Thoracic aorta (tissue), 2 donors: ENCODE results near the gene RAPGEF3. TPM values are rescaled to one million over a fixed set of nuclear protein-coding genes. Genes with fewer than 3 reads are reported as not detected.

Experiments
- ATAC-seq: fragments of 150-250 bp; one replicate; pipeline ENCODE4 v1.8.0; 2017; ENCODE audit warnings: low read depth; ENCODE audit not compliant: insufficient number of reproducible peaks, low FRiP score
- DNase-seq: peaks from one replicate; pipeline ENCODE4 v3.0.0-alpha.2; 2020; ENCODE audit warnings: low spot score
- H3K27ac ChIP-seq, 2 donors: fragments of 200-600 bp; sonication (generic); 1 replicate in 1 of 2; 2 replicates in 1 of 2; pipeline ENCODE4 v1.5.1; 2016; ENCODE audit warnings: mild to moderate bottlenecking in 2 of 2, moderate library complexity in 2 of 2
- H3K27me3 ChIP-seq: fragments of 200-600 bp; sonication (generic); replicated peaks from 2 replicates; pipeline ENCODE4 v1.6.0; 2016; ENCODE audit warnings: mild to moderate bottlenecking; ENCODE audit not compliant: insufficient read depth
- H3K36me3 ChIP-seq: fragments of 200-600 bp; sonication (generic); one replicate; pipeline ENCODE4 v1.5.1; 2016
- H3K4me1 ChIP-seq, 2 donors: fragments of 200-600 bp; sonication (generic); 1 replicate in 1 of 2; 2 replicates in 1 of 2; pipeline versions ENCODE4 v1.5.1 to v1.6.0; 2016; ENCODE audit warnings: low read depth in 2 of 2, mild to moderate bottlenecking in 1 of 2; ENCODE audit not compliant: control insufficient read depth in 1 of 2
- H3K4me3 ChIP-seq: fragments of 200-600 bp; sonication (generic); 2 replicates; pipeline ENCODE4 v1.5.1; 2016; ENCODE audit warnings: mild to moderate bottlenecking
- H3K9me3 ChIP-seq: fragments of 200-600 bp; sonication (generic); 2 replicates; pipeline ENCODE4 v1.5.1; 2016
- total RNA-seq, 2 donors: library from RNA; depleted of rRNA; stranded (reverse); fragments of >200 nt; gene quantifications; one replicate each; pipeline versions ENCODE4 v1.1.0 to v1.2.3, GENCODE V29; 2016
- TF ChIP-seq, protein P1 (sequence below): fragments of 200-600 bp; sonication (generic); IDR thresholded peaks from one replicate; pipeline ENCODE4 v1.5.1; 2019; ENCODE audit warnings: antibody characterized with exemption

RAPGEF3 gene
- total RNA-seq, 2 donors from 2014 or later: 40.9 to 77.4 TPM

DNA sequence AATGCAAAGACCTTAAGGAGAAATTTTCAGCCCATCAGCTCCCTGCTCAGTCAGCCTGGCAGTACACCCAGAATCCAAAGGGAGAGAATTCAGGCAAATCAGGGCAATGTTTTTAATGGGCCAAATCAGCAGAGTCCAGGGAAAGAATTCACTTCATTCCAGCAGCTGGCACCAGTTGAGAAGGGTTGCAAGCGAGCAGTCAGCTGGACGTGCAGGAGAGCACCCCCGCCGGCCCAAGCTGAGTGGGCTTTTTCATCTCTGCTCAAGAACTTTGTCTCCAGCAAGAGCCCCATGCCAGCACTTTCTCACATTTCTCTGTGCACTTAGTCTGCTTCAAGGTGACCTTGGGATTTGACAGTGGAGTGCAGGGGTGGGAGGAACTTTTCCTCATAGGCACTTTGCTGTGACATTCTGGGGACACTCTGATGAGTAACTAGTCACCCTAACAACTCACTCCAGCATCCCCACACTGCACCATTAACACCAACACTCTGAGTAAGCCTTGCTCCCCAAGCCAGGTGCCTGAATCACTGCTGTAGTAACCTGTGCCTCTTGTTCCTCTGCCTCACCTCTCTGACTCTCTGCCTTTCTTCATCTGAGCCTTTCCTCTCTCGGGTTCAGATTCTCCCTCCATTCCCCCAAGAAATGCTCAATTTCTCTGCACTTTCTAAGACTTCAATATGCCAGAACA, 35.6 kb downstream of the RAPGEF3 start:
- no peak for ATAC-seq
- TF ChIP-seq, protein P1, sequence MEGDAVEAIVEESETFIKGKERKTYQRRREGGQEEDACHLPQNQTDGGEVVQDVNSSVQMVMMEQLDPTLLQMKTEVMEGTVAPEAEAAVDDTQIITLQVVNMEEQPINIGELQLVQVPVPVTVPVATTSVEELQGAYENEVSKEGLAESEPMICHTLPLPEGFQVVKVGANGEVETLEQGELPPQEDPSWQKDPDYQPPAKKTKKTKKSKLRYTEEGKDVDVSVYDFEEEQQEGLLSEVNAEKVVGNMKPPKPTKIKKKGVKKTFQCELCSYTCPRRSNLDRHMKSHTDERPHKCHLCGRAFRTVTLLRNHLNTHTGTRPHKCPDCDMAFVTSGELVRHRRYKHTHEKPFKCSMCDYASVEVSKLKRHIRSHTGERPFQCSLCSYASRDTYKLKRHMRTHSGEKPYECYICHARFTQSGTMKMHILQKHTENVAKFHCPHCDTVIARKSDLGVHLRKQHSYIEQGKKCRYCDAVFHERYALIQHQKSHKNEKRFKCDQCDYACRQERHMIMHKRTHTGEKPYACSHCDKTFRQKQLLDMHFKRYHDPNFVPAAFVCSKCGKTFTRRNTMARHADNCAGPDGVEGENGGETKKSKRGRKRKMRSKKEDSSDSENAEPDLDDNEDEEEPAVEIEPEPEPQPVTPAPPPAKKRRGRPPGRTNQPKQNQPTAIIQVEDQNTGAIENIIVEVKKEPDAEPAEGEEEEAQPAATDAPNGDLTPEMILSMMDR: no peak
- no peak overlapping the region for H3K27ac ChIP-seq
- DNase-seq: no peak
- peaks cover 5 to 15% of the 10 kb centered on the region in 2 donors for H3K4me1 ChIP-seq
- no peaks in the 10 kb centered on the region for H3K9me3 ChIP-seq
- no peaks in the 10 kb centered on the region for H3K36me3 ChIP-seq
- H3K27me3 ChIP-seq: no peaks in the 10 kb centered on the region
- H3K4me3 ChIP-seq: no peak overlapping the region

DNA sequence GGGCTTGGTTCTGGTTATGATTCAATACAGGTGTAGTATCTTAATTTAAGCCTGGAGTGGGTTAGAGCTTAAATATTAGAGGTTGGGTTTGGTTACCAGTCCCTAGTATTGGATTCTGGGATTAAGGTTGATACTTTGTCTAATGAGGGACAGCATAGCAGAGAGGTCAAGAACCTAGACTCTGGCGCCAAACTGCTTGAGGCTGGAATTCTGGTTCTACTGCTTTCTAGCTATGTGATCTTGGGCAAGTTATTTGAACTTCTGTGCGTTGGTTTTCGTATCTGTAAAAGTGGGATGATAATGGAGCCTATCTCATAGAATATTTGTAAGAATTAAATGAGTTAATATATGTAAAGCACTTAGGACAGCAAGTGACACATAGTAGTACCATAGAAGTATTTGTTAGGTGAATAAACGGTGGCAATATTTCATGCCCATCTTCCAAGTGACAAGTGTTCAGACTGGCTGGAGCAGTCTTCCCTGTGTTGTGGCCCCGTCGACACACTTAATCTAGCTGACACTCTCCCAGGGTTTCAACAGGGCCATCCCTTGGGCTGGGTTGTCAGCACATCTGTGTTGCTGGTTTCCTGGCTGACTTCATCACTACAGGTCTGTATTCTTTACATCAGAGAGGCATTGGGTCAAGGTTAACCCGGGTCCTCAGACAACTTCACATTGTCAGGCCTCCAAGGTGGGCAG, 36.4 kb downstream of the RAPGEF3 start:
- ATAC-seq (no peak), DNase-seq (no peak)
- Histone ChIP-seq H3K36me3 (no peaks in the 10 kb centered on the region), H3K4me3 (no peak overlapping the region), H3K27ac (no peak overlapping the region), H3K27me3 (no peaks in the 10 kb centered on the region), H3K4me1 (peaks cover 9 to 22% of the 10 kb centered on the region in 2 donors), H3K9me3 (no peaks in the 10 kb centered on the region)
- TF ChIP-seq, protein P1: no peak

DNA sequence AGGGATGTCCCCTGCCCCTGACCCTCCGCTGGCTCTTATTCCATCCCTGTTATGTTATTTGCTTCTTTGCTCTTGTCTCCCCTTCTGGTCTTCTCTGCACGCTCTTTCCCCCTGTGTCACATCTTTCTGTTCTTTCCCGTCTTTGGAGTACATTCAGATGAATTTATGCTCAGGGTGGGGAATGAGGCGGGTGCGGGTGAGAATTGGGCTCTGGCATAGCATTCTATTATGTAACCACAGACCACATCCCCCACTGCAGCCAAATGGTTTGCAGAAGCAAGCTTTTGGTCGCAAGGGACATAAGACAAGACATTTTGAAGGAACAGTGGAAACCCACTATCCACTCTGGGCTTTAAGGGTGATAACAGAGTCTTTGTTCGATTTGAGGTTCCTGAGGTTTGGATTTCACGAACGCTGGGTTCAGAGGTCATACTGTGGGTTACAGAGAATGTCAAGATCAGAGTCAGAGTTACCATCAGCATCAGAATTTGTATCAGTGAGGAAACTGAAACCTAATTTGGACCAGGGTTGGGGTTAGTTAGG, 37.2 kb downstream of the RAPGEF3 start:
- no peaks in the 10 kb centered on the region for H3K9me3 ChIP-seq
- no peak overlapping the region for H3K27ac ChIP-seq
- TF ChIP-seq, protein P1: no peak
- no peak for ATAC-seq
- H3K4me3 ChIP-seq: no peak overlapping the region
- no peaks in the 10 kb centered on the region for H3K27me3 ChIP-seq
- peaks cover 12 to 30% of the 10 kb centered on the region in 2 donors for H3K4me1 ChIP-seq
- DNase-seq: no peak
- H3K36me3 ChIP-seq: no peaks in the 10 kb centered on the region

GRCh38 chr12:47718531-47718930, 40.1 kb downstream of the RAPGEF3 start:
- Histone ChIP-seq H3K27me3 (no peaks in the 10 kb centered on the region), H3K27ac (peak overlapping the region; percentile 93 to 94), H3K4me1 (peaks cover 20 to 47% of the 10 kb centered on the region in 2 donors), H3K9me3 (no peaks in the 10 kb centered on the region), H3K36me3 (no peaks in the 10 kb centered on the region), H3K4me3 (no peak overlapping the region)
- TF ChIP-seq, protein P1: no peak
- ATAC-seq: no peak
- no peak for DNase-seq

- TF ChIP-seq, protein P1: peak; percentile 79
- H3K4me1 ChIP-seq: peaks cover 19 to 45% of the 10 kb centered on the region in 2 donors
- no peaks in the 10 kb centered on the region for H3K9me3 ChIP-seq
Measured at GRCh38 chr12:47717443-47718193, 41.1 kb downstream of the RAPGEF3 start.

More at GRCh38 chr12:47717443-47718193, 41.1 kb downstream of the RAPGEF3 start:
- DNase-seq: peak; percentile 63
- ATAC-seq: peak; percentile 89
- Histone ChIP-seq H3K27ac (peak overlapping the region; percentile 93 to 94), H3K36me3 (no peaks in the 10 kb centered on the region), H3K4me3 (peak overlapping the region; percentile 26), H3K27me3 (no peaks in the 10 kb centered on the region)
